HG02884 (cell line): ENCODE results near the gene CORO2B.

Source experiments
- ATAC-seq: cut with Tn5 transposase; IDR thresholded peaks from one replicate; pipeline ENCODE4 v1.9.1; 2021; ENCODE audit warnings: mild to moderate bottlenecking, moderate library complexity; ENCODE audit not compliant: unreplicated experiment

CORO2B gene

GRCh38 chr15:68589783-68590710 lies 11.3 kb downstream of the CORO2B start:
- no peak for ATAC-seq

- no peak for ATAC-seq
Observed at GRCh38 chr15:68590721-68591389, 12.1 kb downstream of the CORO2B start.

GRCh38 chr15:68592054-68592453 lies 13.3 kb downstream of the CORO2B start:
- no peak for ATAC-seq

GRCh38 chr15:68592544-68592943 lies 13.8 kb downstream of the CORO2B start:
- no peak for ATAC-seq

- ATAC-seq, result no peak
Observed at GRCh38 chr15:68593341-68593740, 14.5 kb downstream of the CORO2B start.

- ATAC-seq, result no peak
Observed at GRCh38 chr15:68593828-68594532, 15.2 kb downstream of the CORO2B start.

GRCh38 chr15:68594533-68595259 lies 15.9 kb downstream of the CORO2B start:
- ATAC-seq, result no peak

GRCh38 chr15:68595260-68595564 lies 16.4 kb downstream of the CORO2B start:
- ATAC-seq, result no peak

GRCh38 chr15:68595761-68596160 lies 17.0 kb downstream of the CORO2B start:
- ATAC-seq, result no peak

- ATAC-seq, result no peak
Observed at GRCh38 chr15:68596691-68597090, 17.9 kb downstream of the CORO2B start.

- no peak for ATAC-seq
Observed at GRCh38 chr15:68597581-68597980, 18.8 kb downstream of the CORO2B start.

GRCh38 chr15:68598171-68599152 lies 19.7 kb downstream of the CORO2B start:
- ATAC-seq, result no peak

- ATAC-seq, result no peak
Observed at GRCh38 chr15:68599153-68599545, 20.4 kb downstream of the CORO2B start.

GRCh38 chr15:68599560-68600071 lies 20.8 kb downstream of the CORO2B start:
- no peak for ATAC-seq

GRCh38 chr15:68601206-68602197 lies 22.7 kb downstream of the CORO2B start:
- ATAC-seq, result no peak

GRCh38 chr15:68602459-68603215 lies 23.8 kb downstream of the CORO2B start:
- no peak for ATAC-seq

GRCh38 chr15:68603216-68603595 lies 24.4 kb downstream of the CORO2B start:
- ATAC-seq, result no peak

GRCh38 chr15:68603951-68604350 lies 25.2 kb downstream of the CORO2B start:
- ATAC-seq, result no peak
